Stimulated activated CD4-positive, alpha-beta T cell treated with anti-CD3 and anti-CD28 coated beads, Interleukin-2, amount 100 ng/mL, for 48 hours (primary cell): ENCODE results near the gene TRIM46.
"Not testable (repeated sequence)": the region's sequence is repeated elsewhere in the genome, so short reads cannot be mapped to it uniquely, and the experiment has no call there.

Experiments
- DNase-seq, 2 donors: peaks; one replicate each; pipeline ENCODE4 v3.0.0-alpha.2; 2020

Gene TRIM46

DNA sequence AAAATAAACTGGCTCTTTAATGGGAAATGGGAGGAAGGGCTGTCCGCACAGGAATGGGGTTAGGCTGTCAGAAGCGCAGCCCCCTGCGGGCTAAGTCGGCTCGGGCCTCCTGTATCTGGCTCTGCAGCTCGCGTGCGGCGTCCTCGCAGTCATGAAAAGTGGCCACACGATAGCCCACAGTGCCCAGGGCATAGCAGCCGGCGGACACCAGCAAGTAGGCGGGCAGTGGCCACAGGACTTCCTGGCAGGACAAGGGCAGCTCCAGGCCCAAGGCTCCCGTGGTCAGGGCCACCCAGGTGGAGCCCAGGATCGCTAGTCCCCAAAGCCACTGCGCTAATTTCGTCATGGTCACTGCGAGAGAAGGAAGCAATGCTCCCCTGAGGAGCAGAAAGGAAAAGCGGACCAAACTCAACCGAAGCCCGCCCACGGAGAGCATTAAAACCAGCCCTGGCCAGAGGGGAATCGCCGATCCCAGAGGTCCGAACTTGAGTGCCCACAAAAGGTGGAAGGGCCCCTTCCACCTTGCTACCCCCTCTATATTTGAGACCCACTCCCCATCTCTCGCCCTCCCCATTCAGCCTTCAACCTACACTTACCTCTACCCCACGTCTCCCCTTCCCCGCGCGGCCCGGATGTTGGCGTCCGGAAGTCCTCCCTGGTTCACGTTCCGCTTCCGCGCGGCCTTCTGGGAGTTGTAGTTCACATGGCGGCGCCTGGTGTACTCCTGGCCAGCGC, 33.6 kb upstream of the TRIM46 start, which contains the start of gene DPM3:
Gene DPM3, minus strand, starts transcription at position 637 of the 735 bp plus-strand sequence. Its CDS starts 291 bp downstream, at position 346.
- peak; percentile 88 to 90 for DNase-seq

DNA sequence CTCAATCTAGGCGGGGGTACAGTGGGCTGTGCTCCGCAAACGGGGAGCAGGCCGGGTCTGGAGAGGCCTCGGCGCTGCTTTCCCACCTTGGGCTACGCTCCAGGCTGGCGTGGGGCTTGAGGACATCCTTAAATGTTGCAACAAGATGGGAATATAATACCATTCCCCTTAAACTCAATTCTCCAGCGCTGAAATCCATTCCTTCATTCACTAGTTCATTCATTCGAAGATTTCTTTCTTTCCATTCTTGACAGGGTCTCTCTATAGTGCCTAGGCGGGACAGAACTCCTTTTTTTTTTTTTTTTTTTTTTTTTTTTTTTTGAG, 33.1 kb upstream of the TRIM46 start:
- no peak for DNase-seq

DNA sequence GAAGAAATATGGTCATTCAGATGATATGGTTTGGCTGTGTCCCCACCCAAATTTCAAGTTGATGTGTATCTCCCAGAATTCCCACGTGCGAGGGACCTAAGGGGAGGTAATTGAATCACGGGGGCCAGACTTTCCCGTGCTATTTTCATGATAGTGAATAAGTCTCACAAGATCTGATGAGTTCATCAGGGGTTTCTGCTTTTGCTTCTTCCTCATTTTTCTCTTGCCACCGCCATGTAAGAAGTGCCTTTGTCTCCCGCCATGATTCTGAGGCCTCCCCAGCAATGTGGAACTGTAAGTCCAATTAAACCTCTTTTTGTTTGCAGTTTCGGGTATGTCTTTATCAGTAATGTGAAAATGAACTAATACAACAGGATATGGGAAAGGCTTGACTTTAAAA, 31.9 kb upstream of the TRIM46 start:
- DNase-seq, result no peak

DNA sequence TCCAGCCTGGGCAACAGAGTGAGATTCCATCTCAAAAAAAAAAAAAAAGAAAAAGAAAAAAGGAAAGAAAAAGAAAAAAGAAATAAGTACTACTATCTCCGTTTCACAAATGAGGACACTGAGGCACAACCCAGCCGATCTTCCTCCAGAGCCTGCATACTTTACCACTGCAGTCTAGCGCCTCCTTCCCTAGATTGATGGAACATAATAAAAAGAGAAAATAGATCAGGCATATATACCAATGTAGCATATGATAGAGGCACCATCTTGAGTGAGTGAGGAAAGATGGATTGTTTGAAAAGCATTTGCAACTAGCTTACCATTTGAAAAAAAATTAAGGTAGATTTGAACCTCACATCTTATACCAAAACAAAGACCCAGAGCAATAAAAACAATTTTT, 28.2 kb upstream of the TRIM46 start:
- no peak for DNase-seq

DNA sequence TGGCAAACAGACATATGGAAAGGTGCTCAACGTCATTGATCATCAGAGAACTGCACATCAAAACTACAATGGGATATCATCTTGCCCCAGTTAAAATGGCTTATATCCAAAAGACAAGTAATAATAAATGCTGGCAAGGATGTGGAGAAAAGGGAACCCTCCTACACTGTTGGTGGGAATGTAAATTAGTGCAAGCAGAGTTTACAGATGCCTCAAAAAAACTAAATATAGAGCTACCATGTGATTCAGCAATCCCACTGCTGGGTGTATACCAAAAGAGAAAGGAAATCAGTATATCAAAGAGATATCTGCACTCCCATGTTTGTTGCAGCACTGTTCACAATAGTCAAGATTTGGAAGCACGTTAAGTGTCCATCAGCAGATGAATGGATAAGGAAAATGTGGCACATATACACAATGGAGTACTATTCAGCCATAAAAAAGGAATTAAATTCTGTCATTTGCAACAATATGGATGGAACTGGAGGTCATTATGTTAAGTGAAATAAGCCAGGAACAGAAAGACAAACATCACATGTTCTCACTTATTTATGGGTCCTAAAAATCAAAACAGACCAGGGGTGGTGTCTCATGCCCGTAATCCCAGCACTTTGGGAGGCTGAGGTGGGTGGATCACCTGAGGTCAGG, 17.5 kb upstream of the TRIM46 start:
- not testable (repeated sequence) for DNase-seq

DNA sequence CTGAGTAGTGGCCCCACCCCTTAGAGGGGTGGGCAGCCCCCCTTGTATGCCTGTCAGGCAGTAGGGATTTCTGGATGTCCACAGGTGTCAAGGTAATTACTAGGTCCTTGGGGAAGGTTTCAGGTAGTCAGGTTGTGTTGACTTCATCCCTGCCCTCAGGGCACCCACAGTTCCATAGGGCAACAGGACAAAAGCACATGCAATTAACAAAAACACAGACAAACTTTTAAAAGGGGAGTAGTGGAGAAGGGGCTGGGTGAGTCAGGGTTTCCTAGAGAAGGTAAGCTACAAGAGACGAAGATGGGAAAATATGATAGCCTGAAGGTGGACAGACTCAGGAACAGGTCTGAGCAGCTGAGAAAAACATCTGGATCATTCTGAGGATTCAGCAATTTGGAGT, 14.7 kb upstream of the TRIM46 start:
- DNase-seq, result no peak

DNA sequence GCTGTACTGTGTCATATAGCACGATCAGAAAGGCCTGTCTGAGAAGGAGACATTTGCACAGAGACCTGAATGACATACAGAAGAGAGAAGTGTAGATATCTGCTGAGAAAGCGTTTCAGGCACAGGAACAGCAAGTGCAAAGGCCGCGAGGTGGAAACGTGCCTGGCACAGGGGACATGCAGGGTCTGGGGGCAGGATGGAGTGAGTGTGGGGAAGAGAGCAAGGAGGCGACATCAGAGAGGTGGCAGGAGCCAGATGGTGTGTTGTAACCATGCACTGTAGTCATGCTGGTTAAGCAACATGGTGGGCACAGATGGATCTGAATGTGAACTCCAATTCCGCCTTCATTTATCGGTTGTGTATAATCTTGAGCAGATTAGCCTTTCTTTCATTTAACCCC, 13.5 kb upstream of the TRIM46 start:
- DNase-seq, result no peak

DNA sequence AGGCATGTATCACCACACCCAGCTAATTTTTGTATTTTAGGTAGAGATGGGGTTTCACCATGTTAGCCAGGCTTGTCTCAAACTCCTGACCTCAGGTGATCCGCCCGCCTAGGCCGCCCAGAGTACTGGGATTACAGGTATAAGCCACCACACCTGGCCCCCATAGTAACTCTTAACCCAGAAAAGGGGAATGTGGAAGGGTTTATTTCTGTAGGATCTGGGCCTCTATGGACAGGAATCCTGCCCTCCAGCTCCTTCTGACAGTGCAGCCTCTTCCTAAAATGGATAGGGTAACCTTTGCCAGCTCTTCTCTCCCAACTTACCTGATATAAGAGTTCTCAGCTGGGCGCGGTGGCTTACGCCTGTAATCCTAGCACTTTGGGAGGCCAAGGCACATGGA, 11.0 kb upstream of the TRIM46 start:
- not testable (repeated sequence) for DNase-seq

DNA sequence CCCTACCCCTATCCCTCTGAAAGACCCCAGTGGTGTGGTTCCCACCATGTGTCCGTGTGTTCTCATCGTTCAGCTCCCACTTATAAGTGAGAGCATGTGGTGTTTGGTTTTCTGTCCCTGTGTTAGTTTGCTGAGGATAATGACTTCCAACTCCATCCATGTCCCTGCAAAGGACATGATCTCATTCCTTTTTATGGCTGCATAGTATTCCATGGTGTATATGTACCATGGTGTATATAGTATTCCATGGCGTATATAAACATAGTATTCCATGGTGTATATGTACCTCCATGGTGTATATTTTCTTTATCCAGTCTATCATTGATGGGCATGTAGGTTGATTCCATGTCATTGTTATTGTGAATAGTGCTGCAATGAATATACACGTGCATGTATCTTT, 9.9 kb upstream of the TRIM46 start:
- DNase-seq, result not testable (repeated sequence)

DNA sequence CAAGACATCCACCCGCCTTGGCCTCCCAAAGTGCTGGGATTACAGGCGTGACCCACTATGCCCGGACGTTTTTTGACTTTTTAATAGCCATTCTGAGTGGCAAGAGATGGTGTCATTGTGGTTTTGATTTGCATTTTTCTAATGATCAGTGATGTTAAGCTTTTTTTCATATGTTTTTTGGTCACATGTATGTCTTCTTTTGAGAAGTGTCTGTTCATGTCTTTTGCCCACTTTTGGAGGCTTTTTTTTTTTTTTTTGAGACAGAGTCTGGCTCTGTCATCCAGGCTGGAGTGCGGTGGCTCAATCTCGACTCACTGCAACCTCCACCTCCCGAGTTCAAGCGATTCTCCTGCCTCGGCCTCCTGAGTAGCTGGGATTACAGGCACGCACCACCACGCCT, 9.0 kb upstream of the TRIM46 start:
- DNase-seq, result not testable (repeated sequence)

DNA sequence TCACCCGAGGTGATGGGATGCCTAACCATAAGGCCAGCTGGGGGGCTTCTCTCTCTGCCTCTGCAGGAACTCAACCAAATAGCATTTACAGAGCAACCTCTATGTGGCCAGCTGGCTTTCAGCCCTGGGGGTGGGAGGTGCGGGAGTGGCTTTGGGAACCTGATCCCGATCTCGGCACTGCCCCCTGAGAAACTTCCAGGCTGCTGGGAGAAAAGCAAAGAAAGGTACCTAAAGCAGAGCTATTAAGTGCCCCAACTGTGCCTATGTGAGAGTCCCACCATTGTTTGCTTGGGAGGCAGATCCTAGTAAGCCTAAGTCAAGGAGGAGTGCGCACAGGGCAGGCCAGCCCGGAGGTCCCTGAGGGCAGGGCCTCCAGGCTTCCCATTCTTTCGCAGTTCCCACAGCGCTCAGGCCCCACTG, 7.6 kb upstream of the TRIM46 start:
- no peak for DNase-seq

DNA sequence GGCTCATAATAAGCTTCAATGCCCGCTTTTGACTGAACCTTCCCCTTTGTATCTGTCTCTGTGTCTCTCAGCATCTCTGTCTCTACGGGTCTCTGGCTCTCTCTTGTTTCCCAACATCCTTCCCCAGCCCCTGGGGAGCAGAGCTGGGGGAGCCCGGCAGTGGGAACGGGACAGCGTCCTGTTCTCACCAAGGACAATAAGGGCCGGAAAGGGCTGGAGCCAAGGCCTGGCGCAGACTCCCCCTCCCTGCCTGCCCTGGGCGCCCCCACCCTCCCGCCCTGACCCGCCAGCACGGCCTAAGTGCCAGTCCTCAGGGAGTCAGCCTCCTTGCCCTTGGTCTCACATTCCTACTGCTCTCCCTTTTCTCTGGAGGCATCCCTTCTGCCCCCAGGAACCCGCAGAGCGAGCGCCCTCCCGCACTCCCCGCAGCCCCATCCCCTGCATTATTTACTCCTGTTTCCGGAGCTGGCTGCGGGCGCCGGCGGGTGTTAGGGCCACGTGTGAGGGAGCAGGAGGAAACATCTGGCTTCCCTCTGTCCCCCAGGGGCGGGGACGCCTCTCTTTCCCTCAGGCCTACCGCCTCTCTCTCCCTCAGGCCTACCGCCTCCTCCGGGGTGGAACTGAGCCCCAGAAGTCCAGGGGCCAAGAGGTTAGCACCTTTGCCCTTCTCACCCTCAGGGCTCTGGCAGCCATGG, 7.0 kb upstream of the TRIM46 start:
- DNase-seq, result no peak

DNA sequence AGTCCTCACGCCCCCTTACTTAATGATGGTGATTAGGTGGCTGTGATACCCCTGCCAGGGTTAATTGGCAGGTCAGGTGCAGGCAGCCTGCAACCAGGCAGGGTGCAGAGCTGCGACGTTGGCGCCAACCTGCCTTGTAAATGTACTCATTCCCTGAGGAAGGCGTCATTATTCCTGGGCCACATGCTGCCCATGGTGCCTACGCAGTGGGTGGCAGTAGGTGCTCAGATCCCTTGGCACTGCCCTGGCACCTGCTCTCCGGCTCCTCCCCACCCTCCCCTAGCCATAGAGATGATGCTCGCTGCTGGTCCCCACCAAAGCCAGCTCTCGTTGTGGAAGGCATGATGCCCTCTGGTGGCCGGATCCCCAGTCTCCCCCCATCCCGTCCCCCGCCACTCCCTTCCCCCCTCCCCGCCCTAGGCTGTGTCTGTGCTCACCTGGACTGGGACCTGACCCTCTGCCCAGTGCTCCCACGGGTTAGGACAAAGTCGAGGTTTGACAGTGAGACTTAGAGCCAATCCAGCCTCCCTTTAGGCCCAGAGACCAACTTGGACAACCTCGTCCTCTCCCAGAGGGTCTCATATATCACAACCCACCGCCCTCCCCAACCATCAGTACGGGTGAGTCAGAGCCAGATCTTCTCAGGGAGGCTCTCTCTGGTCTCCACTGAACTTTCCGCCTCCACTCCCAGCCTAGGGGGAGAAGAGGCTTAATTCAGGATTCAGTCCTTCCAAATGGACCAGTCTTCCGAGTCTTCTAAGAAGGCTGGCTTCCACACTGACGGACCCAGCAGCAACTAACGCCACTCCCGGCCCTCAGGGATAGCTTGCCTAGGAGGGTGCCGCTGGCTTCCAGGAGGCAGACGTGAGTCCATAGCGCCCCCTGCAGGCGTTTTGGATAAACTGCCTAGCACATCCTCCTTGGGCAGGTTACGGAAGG, 6.2 kb upstream of the TRIM46 start:
- peak; percentile 87 to 93 for DNase-seq

DNA sequence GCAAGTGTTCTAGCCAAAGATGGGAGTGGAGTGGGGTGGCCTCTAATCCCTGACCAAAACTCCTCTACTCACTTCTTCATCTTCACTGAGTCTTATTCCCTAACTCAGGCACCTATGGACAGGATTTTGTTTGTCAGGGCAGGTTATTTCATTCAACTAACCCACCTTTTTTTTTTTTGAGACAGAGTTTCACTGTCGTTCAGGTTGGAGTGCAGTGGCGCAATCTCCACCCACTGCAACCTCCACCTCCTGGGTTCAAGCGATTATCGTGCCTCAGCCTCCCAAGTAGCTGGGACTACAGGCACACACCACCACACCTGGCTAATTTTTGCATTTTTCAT, 5.6 kb upstream of the TRIM46 start:
- not testable (repeated sequence) for DNase-seq

DNA sequence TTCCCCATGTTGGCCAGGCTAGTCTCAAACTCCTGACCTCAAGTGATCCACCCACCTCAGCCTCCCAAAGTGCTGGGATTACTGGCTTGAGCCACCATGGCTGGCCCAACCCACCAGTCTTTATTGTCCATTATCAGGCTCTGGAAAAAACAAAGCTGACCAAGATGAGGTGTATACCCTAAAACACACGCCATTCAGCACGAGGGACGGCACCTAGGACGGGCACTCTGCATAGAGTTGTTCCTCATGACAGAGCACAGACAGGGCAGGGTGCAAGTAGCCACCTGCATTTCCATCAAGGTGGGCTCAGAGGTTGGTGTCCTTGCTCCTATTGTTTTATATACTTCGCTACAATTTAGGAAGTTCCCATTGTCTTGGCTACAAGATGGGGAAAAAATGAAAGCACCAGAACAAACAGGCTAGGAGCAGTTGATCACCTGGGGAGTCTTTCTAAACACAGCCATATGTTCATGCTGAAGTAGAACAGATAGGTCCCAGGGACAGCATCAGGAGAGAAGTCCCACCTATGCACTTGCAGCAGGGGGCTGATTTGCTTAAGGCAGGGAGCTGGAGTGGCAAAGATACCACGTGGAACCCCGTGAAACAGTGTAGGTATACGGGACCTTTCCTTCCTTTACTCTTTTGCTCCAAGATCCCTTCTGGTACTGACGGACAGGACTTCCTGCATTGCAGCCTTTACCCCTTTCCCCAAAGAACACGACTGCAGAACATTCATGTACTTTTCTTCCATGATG, 5.0 kb upstream of the TRIM46 start:
- DNase-seq, result no peak

DNA sequence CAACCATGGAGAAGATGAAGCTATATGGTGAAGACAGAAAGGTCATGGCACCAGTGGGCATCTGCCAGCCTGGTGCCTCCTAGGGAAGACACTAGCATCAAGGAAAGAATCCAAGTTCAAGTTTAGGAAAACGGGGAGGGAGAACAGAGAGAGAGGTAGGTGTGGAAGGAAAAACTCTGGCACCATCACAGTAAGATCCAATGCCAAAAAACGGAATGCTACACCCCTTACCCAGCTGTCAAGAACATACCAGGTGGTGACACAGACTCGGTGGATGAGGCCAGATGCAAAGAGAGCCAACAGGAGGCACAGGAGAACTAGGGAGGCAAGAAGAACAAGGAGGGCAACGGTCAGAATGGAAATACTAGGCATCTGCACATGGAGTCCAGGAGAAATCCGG, 4.1 kb upstream of the TRIM46 start:
- DNase-seq, result no peak

DNA sequence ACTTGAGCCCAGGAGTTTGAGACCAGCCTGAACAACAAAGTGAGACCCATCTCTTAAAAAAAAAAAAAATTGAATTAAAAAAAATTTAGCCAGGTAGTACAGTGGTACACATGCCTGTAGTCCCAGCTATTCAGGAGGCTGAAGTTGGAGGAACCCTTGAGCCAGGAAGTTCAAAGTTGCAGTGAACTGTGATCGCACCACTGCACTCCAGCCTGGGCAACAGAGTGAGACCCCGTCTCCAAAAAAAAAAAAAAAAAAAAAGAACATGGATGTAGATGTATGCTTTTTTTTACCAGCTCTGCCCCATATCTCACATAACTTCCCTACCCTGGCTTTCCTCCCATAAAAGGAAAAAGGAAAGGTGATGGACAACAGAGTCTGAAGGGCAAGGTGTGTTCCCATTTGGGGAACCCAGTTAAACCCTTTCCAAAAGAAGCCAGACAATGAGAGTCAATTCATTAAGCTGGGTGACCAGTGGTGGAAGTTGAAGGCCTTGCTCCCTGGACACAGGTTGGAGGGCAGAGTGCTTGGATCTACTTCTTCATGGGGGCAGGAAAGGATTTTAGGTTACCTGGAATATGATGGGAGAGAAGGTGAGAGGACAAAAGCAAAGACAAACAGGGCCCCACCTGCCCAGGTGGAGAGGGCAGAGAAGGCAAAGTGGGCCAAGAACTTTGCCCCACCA, 3.4 kb upstream of the TRIM46 start:
- DNase-seq, result no peak

DNA sequence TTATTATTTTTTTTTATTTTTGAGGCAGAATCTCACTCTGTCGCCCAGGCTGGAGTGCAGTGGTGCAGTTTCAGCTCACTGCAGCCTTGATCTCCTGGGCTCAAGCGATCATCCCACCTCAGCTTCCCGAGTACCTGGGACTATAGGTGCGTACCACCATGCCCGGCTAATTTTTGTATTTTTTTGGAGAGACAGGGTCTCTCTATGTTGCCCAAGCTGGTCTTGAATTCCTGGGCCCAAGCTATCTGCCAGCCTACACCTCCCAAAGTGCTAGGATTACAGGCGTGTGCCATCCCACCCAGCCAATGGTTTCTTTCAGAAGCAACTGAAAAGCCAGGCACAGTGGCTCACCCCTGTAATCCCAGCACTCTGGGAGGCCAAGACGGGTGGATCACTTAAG, 2.8 kb upstream of the TRIM46 start:
- no peak for DNase-seq

DNA sequence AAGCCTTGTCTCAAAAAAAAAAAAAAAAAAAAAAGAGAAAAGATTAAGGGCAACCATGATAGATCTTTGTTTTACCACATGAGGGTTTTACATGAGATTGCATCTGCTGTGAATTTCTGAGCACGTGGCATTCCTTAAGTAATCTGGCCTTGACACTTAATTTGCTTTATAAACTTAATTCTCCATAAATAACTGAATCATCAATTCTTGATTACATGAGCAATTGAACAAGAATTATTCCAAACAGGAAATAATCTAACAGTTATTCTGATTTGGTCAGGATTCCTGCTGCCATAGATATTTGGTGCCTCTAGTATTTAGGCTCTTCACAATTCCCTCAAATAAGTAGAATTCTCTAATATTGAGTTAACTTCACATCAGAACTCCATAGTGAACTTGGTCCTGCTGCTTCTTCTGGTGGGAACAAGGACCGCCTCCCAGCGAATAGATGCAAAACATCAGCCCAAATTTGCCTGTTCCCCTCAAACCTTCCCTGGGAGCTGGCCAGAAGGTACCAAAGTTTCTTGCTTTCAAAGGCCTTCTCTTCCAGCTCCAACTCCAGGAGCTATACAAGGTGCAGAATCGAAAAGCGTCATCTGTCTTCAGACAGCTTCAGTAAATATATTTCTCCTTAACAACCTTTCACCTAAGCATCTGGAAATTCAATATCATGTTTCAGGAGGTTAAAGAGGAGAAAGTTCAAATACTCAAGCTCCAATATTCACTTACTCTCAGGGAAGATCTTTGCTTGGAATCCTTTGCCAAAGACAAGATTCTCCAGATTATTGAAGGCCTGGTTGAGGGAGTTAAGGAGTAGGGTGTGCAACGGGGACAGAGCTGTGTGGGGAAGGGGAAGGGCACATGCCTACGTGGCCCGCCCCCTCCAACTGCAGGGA, 1.6 kb upstream of the TRIM46 start:
- DNase-seq, result no peak

DNA sequence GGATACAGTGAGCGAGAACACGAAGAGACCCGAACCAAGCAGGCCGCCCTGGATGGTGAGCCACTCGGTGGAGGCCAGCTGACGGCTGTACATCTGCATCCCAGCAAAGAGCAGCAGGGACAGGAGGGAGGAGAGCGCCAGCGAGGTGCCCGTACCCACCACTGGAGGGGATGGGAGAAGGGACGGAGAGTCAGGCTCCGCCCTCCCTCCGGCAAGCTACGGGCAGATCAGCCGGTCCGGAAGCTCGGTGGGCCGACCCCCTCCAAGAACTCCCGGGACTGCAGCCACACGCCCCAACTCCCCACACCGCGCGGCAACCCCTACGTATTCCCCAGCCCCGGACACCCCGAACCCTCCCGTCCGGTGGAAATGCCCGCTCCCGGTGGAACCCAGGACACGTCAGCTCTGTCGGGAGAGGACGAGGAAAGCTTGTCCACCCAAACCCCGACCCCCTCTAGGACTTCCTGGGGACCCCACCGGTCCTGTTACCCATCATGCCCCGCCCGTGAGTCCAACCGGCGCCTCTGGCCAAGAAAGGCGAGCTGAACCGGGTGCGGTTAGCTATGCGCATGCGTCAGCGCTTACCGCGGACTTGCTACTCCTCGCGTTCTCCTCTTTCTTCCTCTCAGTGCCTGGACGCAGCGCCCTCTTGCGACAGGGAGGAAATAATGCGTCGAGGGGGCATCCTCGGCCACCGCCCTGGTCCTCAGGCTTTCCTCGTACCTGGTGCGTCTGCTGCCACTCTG, 744 bp upstream of the TRIM46 start, which contains the start of gene KRTCAP2:
Gene KRTCAP2, minus strand, starts transcription at position 573 of the 746 bp plus-strand sequence. Its CDS starts 80 bp downstream, at position 493.
- DNase-seq, result peak; percentile 92 to 93
